Activated T-helper 1 cell treated with Interleukin-2 at 50 U/mL for 16 hours (primary cell): ENCODE data around the gene TSPAN8.
"Not testable (repeated sequence)": the region's sequence is repeated elsewhere in the genome, so short reads cannot be mapped to it uniquely, and the experiment has no call there.

Experiments used
- DNase-seq: peaks from one replicate; pipeline ENCODE4 v3.0.0-alpha.2; 2020; ENCODE audit warnings: low read depth

The TSPAN8 gene

GRCh38 chr12:71157601-71158233 is at the start of gene TSPAN8:
TSS of gene TSPAN8 (minus strand) at chr12:71157999. CDS start at chr12:71157678, 321 bp downstream.
- no peak for DNase-seq

GRCh38 chr12:71201136-71201679 is 43.4 kb upstream of the TSPAN8 start:
- DNase-seq, result no peak

- DNase-seq, result no peak
Measured at GRCh38 chr12:71200706-71201105, 42.9 kb upstream of the TSPAN8 start.

- no peak for DNase-seq
Measured at GRCh38 chr12:71197460-71197859, 39.7 kb upstream of the TSPAN8 start.

- no peak for DNase-seq
Measured at GRCh38 chr12:71195338-71195896, 37.6 kb upstream of the TSPAN8 start.

GRCh38 chr12:71194657-71195056 is 36.9 kb upstream of the TSPAN8 start:
- no peak for DNase-seq

- no peak for DNase-seq
Measured at GRCh38 chr12:71193041-71193440, 35.2 kb upstream of the TSPAN8 start.

- no peak for DNase-seq
Measured at GRCh38 chr12:71191509-71192196, 33.9 kb upstream of the TSPAN8 start.

- DNase-seq, result no peak
Measured at GRCh38 chr12:71190822-71191221, 33.0 kb upstream of the TSPAN8 start.

- no peak for DNase-seq
Measured at GRCh38 chr12:71187379-71187778, 29.6 kb upstream of the TSPAN8 start.

GRCh38 chr12:71186571-71187288 is 28.9 kb upstream of the TSPAN8 start:
- no peak for DNase-seq

- DNase-seq, result no peak
Measured at GRCh38 chr12:71183846-71184245, 26.0 kb upstream of the TSPAN8 start.

GRCh38 chr12:71183018-71183417 is 25.2 kb upstream of the TSPAN8 start:
- DNase-seq, result no peak

- no peak for DNase-seq
Measured at GRCh38 chr12:71178162-71178561, 20.4 kb upstream of the TSPAN8 start.

- no peak for DNase-seq
Measured at GRCh38 chr12:71174825-71175224, 17.0 kb upstream of the TSPAN8 start.

GRCh38 chr12:71174146-71174545 is 16.3 kb upstream of the TSPAN8 start:
- no peak for DNase-seq

- no peak for DNase-seq
Measured at GRCh38 chr12:71170456-71170855, 12.7 kb upstream of the TSPAN8 start.

GRCh38 chr12:71169286-71169685 is 11.5 kb upstream of the TSPAN8 start:
- no peak for DNase-seq

- DNase-seq, result no peak
Measured at GRCh38 chr12:71166862-71167496, 9.2 kb upstream of the TSPAN8 start.

GRCh38 chr12:71166280-71166679 is 8.5 kb upstream of the TSPAN8 start:
- DNase-seq, result no peak

- not testable (repeated sequence) for DNase-seq
Measured at GRCh38 chr12:71165780-71166179, 8.0 kb upstream of the TSPAN8 start.

GRCh38 chr12:71164568-71165197 is 6.9 kb upstream of the TSPAN8 start:
- no peak for DNase-seq
